AG10803 (cell line): Measurements from ENCODE around the gene IDH3G.

Source experiments
- DNase-seq: peaks from one replicate; pipeline ENCODE4 v3.0.0; 2010; ENCODE audit warnings: low read depth
- H3K4me3 ChIP-seq: 2 replicates; pipeline ENCODE4 v1.5.1; 2011; ENCODE audit warnings: mild to moderate bottlenecking, low read length, control low read depth
- CTCF ChIP-seq: conservative IDR thresholded peaks from 2 replicates; pipeline ENCODE4 v1.5.1; 2011; ENCODE audit warnings: mild to moderate bottlenecking, low read length, control low read depth, inconsistent platforms

The IDH3G gene

GRCh38 chrX:153797415-153798015 lies 3.3 kb upstream of the IDH3G start:
- no peak for TF ChIP-seq CTCF
- no peak overlapping the region for H3K4me3 ChIP-seq
- DNase-seq = no peak

GRCh38 chrX:153794897-153795816 lies 982 bp upstream of the IDH3G start:
- DNase-seq = no peak
- no peak for TF ChIP-seq CTCF
- peak overlapping the region; percentile 71 for H3K4me3 ChIP-seq

GRCh38 chrX:153793291-153793690 lies 884 bp downstream of the IDH3G start:
- no peak for TF ChIP-seq CTCF
- peak overlapping the region; percentile 80 for H3K4me3 ChIP-seq
- no peak for DNase-seq

GRCh38 chrX:153792368-153792767 lies 1.8 kb downstream of the IDH3G start:
- no peak for DNase-seq
- no peak for TF ChIP-seq CTCF
- H3K4me3 ChIP-seq = no peak overlapping the region; the same call in 1 of the 2 replicates

GRCh38 chrX:153791104-153791852 lies 2.9 kb downstream of the IDH3G start:
- no peak for DNase-seq
- no peak overlapping the region for H3K4me3 ChIP-seq
- TF ChIP-seq CTCF = no peak

GRCh38 chrX:153789654-153790053 lies 4.5 kb downstream of the IDH3G start:
- no peak overlapping the region for H3K4me3 ChIP-seq
- no peak for DNase-seq
- TF ChIP-seq CTCF = no peak
